SIG-M5 treated with dmso at 0.1 percent for 504 hours (cell line): ENCODE measurements around the gene CSF1.
"Not testable (repeated sequence)": the region's sequence is repeated elsewhere in the genome, so short reads cannot be mapped to it uniquely, and the experiment has no call there.

Experiments
- DNase-seq: peaks from one replicate; lab custom pipeline; 2025; ENCODE audit not compliant: unreplicated experiment; lab: John Stamatoyannopoulos, UW

CSF1 gene, protein sequence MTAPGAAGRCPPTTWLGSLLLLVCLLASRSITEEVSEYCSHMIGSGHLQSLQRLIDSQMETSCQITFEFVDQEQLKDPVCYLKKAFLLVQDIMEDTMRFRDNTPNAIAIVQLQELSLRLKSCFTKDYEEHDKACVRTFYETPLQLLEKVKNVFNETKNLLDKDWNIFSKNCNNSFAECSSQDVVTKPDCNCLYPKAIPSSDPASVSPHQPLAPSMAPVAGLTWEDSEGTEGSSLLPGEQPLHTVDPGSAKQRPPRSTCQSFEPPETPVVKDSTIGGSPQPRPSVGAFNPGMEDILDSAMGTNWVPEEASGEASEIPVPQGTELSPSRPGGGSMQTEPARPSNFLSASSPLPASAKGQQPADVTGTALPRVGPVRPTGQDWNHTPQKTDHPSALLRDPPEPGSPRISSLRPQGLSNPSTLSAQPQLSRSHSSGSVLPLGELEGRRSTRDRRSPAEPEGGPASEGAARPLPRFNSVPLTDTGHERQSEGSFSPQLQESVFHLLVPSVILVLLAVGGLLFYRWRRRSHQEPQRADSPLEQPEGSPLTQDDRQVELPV

DNA sequence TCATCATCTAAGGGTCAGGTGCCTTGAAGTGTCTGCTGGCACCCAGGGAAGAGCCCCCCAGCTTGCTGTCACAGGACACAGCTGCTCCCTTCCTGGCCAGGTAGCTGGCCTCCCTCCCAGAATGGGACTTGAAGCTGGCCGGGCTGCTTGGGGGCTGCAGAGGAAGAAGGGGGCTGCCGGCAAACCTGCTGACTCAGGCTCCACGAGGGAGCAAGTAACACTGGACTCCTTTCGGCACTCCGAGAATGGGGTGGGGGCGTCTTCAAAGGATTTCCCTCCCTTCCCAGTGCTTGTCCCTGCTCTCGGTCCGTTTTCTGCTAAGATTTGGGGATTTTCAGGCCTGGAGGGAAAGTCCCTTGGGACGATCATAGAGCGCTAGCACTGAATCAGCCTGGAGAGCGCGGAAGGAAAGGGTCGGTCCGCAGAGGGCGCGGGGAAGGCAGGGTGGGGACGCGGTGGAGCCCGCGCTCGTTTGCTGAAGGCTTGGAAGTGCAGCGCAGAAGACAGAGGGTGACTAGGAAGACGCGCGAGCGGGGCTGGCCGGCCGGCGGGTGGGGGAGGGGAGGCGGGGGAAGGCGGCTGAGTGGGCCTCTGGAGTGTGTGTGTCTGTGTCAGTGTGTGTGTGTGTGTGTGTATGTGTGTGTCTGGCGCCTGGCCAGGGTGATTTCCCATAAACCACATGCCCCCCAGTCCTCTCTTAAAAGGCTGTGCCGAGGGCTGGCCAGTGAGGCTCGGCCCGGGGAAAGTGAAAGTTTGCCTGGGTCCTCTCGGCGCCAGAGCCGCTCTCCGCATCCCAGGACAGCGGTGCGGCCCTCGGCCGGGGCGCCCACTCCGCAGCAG lies at the start of gene CSF1:
Gene CSF1, plus strand, starts transcription at position 727 of the 840 bp plus-strand sequence. CDS start 175 bp downstream, outside the sequence.
- no peak for DNase-seq

DNA sequence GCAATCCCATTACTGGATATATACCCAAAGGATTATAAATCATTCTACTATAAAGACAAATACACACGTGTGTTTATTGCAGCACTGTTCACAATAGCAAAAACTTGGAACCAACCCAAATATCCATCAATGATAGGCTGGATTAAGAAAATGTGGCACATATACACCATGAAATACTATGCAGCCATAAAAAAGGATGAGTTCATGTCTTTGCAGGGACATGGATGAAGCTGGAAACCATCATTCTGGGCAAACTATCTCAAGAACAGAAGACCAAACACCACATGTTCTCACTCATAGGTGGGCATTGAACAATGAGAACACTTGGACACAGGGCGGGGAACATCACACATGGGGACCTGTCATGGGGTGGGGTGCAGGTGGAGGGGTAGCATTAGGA lies 49.0 kb upstream of the CSF1 start:
- not testable (repeated sequence) for DNase-seq

DNA sequence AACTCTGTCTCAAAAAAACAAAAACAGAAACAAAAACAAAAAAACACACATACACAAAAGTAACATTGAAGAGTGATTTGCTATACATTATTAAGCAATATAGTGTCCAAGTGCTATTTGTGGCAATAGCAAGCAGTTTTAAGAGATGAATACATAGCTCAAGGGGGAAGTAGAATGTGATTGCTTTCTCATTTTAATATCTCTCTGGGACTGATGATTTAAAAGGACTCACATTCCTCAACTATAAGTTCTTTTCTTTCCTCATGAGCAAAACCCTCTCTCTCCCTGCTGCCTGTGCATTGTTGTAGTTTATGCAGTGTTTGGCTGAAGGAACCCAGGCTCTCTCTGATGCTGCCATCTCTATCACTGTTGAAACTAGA lies 47.0 kb upstream of the CSF1 start:
- no peak for DNase-seq

DNA sequence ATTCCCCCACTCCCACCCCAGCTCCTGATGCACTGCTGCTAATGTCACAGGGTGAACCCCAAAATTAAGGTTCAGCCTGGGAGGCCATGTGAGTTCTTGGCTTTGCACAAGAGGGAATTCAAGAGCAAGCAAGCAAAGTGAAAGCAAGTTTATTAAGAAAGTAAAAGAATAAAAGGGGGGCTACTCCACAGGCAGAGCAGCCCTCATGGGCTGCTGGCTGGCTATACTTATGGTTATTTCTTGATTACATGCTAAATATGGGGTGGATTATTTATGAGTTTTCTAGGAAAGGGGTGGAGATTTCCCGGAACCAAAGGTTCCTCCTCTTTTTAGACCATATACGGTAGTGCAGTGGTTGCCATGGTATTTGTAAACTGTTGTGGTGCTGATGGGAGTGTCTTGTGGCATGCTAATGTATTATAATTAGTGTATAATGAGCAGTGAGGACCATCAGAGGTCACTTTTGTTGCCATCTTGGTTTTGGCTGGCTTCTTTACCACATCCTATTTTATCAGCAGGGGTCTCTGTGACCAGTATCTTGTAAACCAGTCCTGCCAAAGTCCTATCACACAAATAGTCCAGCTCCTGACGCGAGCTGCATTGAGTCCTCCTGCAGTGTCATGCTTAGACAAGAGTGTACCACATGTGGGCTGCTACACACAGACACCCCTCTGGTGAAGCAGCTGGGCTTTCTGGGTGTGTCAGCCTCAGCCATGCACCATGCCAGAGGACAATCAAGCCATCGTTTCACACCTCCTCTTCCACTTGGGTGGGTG lies 46.4 kb upstream of the CSF1 start:
- no peak for DNase-seq

DNA sequence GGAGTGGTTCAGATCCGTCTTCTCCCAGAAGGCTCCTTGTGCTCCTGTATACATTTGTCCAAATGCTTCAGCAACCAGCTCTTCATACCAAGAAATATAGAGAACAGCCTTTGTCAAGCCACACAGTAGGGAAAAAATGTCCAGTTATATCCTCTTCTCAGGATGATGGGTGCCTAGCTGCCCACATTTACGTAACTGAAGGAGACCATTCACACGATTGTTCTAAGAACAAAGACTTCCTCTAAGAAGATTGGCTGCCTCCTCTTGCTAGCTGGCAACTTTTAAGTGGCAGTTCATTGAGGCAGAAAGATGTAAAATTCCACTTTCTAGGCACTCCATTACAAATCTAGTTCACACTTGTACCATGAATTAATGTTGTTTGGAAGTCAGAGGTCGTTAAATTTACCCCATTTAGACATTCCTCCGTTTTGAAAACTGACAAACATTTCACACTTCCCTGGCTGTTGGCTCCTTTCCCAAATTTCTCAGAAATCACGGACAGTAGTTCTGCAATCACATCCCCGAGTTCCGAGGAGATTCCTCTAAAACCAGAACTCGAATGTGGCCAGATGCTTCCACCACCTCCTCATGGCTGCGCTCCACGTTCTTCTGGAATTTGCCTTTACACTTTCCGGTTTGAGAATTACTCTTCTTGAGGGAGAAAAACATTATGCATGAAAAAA lies 45.6 kb upstream of the CSF1 start:
- no peak for DNase-seq

DNA sequence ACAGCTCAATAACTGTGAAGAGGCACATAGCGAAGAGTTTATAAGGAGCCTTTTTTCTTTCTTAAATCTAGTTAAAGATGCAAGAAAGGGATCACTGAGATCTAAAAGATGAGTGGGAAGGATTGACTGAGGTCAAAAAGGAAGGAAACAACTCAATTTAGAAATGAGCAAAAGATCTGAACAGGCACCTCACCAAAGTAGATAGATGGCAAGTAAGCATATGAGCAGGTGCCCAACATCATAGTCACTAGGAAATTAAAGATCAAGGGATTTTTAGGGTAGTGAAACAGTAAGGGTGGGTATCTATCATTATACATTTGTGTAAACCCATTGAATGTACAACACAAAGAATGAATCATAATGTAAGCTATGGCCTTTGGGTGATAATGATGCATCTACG lies 44.6 kb upstream of the CSF1 start:
- no peak for DNase-seq

DNA sequence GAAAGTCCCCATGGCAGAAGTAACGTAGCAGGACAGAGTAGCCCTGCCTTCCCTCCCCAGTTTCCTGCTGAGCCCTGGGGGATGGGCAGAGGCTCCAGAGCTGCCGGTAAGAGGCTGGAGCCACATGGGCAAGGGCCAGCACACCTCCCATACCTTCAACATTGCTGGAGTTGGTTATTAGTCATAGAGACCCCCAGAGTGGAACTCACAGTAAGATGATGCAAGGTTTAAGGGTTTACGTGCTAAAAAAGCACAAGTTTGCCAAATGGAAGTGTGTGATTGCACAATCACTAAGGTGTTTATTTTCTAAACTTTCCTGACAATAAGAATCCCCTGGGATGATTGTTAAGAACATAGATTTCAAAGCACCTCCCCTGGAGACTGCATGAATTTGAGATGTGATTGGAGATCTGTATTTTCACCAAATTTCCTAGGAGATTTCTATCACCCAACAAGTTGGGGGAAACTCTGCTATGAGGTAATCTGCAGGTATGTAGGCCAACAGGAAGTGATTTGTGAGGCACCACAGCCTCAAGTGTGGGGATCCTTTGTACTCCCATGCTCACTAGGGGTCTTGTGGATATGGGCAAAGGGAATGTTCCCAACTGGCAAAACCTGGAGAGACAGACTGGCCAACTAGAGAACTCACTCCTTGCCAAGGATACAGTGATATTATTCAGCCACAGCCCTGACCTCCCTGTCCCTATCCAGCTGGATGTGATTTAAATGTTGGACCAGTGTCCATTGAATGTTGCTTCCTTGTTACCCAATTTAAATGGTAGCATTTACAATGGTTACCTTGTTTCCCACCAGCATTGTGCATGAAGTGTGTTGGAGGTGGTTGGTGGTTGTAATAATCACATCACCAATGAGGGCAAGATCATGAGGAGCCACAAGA lies 37.1 kb upstream of the CSF1 start:
- no peak for DNase-seq

DNA sequence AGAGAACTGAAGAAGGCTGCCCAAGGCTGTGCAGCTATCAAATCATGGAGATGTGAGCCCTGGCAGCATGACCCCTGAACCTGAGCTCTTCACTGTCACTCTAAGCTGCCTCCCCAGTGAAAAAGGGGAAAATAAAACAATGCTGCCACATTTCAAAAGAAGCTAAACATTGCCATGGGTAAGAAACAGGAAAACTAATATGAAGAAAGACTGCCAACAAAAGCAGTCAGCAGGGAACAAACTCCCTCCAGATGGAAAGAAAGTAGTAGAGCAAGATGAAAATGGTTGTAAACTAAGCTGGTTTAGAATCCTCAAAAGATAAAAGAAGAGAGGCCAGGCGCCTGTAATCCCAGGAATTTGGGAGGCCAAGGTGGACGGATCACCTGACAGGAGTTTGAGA lies 36.2 kb upstream of the CSF1 start:
- DNase-seq, result no peak

DNA sequence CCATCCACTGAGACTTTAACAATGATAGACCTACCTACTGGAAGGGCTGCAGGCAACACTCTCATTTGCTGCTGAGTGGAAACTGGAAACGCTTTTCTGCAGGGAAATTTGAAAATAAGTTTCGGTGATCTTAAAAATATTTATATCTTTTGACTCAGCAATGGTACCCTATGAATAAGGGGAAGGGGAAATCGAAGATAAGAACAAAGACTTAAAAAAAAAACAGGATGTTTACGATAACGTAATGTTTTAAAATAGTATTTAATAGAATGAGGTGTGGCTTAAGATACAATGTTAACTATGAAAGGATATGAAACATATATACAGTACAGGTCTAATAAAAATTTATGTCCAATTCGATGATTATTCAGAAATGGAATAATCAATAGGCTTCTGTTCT lies 34.8 kb upstream of the CSF1 start:
- DNase-seq, result no peak

DNA sequence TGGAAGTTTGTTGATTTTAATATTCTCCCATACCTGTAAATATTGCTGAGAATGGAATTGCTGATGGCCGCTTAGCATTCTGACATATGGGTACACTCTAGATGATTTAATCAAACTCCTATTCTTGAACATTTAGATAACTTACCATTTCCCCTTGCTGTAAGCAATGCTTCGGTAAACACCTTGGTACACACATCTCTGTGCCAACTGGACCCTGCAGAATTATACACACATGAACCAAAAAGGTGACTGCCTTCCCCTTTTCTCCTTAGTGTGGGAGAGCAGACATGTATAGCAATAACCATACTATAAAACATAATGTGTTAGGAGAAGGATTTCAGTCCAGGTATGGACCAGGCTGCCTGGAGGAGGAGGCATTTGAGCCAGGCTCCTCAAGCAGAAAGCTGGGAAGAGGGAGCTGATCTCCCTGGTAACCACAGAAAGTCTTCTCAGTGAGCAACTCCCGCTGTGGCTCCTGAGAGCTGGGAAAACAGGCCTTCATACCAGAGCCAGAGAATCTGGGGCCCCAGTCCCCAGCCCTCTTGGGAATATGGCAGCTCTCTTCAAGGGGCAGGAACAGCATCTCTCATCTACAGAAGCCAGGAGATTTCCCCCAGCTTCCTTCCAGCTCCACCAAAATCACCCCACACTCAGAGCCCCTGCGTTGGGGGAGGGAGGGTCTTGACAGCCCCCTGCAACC lies 33.9 kb upstream of the CSF1 start:
- no peak for DNase-seq

DNA sequence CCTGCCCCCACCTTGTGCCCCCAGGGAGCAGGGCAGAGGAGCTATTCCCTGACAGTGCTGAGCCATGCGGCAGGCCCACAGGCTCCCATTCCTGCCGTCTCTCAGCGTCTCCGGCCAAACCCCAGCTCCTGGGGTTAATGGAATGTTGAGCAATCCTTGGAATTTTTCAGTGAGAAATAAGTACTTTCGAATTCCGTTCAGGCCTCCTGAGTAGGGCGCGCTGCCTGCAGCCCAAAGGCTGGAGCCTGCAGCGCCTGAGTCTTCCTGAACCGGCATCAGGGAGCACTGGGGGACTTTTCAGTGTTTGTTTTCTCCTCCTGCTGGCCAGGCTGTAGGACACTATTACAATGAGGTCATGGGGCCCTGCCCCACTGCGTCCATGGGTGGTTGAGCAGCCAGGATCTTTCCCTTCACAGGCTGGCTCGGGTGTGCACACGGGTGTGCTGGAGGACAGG lies 33.3 kb upstream of the CSF1 start:
- no peak for DNase-seq

DNA sequence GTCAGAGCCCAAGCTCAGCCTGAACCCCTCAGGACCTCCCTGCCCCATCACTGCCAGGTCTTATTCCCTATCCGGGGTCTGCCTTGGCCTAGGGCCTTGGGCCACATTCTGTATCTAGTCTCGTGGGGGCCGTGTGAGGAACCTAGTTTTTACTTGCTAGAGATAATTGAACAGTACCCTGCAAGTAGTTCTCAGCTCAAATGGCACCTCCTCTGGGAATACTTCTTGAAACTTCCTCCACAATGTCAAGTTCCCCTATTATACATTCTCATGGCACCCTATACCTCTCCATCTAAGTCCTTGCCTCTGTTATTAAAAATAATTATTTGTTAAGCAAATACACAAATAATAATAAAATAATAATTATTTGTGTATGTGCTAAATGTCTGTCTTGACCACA lies 32.9 kb upstream of the CSF1 start:
- no peak for DNase-seq

DNA sequence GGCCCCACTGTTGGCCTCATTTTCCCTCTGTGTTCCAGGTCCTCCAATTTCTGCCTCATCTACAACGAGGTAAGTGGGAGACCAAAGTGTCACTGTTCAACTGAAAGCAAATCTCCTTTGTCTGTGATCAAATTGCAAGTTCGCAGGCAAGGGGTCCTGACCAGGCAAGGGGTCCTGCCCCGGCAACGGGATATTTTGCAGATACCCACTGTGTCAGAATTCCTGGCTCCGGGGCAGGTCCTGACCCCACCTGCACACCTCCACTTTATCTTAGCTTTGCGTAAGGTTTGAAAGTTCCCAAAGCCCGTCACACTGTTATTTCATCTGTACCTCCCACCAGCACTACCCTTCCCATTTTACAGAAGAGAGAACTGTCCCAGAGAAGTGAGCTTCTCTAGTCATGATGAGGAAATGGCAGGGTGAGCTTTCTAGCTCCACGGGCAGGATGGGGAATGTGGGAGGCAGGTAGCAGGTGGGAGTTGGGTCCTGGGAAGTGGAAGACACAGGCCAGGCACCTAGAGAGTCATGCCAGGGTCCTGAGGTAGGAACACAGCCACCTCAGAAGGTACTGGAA lies 32.0 kb upstream of the CSF1 start:
- no peak for DNase-seq

DNA sequence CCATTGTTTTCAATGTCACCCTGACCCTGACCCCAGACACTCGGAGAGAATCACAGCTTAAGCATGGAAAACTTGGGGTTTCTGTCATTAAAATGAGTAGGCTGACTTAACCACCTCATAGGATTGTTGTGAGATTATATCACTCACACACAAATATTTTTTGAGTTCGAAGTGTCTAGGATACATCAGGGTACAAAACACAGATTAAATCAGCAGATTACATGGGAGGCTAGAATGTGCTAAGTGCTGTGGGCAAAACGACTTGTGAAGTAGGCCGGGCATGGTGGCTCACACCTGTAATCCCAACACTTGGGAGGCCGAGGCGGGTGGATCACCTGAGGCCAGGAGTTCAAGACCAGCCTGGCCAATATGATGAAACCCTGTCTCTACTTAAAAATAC lies 31.3 kb upstream of the CSF1 start:
- not testable (repeated sequence) for DNase-seq

DNA sequence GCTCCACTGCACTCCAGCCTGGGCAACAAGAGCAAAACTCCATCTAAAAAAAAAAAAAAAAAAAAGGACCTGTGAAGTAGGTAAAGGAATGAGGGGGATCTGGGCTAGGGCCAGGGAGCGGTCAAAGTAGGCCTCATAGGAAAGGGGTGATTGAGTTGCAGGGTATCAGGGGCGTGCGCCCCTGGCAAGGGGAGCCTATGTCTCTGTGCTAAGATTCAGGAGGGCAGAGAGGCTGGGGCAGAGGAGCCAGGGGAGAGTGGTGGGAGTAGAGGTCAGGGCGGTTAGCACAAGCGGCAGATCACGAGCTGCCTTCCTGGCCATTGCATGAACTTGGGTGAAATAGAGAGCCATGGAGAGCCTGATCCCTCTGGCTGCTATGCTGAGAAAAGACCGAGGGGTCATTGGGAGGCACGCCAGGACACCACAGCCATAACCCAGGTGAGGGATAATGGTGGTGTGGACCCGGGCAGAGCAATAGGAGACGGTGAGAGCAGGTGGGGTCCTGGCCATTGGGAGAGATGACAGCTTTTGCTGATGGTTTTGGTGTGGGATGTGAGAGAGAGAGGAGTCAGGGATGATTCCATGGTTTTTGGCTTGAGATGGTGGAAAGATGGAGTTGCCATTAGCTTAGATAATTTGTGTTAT lies 30.6 kb upstream of the CSF1 start:
- DNase-seq, result no peak

DNA sequence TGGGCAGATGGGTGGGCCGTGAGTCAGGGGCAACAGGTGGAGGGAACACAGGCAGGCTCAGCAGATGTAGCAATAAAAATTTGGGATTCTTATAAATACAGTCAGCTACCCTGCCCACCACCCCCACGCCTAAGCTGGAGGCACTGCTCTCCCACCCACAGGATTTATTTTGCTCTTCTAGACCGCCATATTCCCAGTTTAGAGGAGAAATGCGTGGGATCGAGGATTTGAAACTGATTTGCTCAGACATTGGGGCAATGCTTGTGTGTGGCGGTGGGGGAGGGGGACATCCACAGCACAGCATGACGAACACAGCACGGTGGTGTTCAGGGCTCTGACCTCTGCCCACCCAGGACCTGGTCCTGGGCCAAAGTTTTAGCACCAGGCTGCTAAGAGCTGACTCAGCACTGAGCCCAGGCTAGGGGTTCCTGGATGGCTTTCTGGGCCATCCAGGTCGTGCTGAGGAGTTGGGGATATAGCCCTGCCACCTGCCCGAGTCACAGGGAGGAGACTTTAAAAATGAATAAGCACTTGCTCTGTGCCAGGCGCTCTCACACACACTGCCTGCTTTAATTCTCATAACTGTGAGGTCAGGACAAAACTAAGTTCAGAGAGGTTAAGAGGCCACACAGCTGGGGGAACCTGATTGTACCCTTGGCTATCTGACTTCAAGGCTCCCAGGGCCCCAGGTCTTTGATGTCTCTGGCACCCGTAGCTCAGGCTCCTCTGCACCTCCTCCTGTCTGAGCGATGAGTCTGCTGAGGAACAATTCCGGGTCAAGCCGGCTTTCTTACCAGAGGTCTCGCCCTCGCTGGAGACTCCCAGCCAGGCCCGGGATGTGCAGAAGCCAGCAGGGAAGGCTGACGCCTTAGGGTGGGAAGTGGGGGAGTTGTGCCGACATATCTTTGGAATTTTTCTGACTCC lies 29.4 kb upstream of the CSF1 start:
- DNase-seq, result no peak

DNA sequence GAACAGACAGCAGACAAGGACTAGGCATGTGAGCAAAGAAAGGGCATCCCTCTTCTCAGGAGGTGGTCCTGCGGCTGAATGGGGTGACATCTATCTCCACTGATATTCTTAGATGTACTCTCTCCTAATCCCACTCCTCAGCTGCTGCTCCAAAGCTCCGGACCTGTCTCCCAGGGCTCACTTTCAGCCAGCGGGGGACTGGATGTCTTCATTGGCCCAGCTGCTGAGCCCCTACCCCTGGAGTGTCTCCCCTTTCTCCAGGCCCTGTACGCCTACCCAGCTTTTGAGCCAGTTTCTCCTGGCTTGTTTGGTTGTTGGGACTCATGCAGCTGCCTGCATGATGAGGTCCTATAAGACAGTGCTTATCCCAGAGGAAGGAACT lies 28.8 kb upstream of the CSF1 start:
- DNase-seq, result no peak
